ENCODE results near the gene PIK3R1. TPM values are rescaled to one million over a fixed set of nuclear protein-coding genes. Genes with fewer than 3 reads are reported as not detected.

The PIK3R1 gene
- total RNA-seq, 1 donor: 73.8 TPM

DNA sequence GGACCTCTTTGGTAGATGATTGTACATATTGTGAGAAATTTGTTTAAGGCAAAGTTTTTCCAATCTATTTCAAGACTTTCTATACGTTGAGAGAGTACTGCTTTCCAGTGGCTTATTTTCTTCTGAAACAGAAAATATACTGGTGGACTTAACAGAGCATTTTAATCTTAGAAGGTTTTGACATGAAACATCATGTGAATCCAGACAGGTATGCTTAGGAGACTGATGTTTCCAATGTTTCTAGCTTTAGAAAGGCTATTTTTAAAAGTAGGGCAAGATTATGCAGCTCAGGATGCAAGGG lies 71.0 kb downstream of the PIK3R1 start:
- no peak overlapping the region for H3K4me3 ChIP-seq (ENCODE audit: low read depth, low read length)
- TF ChIP-seq, protein P1, sequence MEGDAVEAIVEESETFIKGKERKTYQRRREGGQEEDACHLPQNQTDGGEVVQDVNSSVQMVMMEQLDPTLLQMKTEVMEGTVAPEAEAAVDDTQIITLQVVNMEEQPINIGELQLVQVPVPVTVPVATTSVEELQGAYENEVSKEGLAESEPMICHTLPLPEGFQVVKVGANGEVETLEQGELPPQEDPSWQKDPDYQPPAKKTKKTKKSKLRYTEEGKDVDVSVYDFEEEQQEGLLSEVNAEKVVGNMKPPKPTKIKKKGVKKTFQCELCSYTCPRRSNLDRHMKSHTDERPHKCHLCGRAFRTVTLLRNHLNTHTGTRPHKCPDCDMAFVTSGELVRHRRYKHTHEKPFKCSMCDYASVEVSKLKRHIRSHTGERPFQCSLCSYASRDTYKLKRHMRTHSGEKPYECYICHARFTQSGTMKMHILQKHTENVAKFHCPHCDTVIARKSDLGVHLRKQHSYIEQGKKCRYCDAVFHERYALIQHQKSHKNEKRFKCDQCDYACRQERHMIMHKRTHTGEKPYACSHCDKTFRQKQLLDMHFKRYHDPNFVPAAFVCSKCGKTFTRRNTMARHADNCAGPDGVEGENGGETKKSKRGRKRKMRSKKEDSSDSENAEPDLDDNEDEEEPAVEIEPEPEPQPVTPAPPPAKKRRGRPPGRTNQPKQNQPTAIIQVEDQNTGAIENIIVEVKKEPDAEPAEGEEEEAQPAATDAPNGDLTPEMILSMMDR (IDR thresholded peaks at IDR 0.05; ENCODE audit: insufficient read depth, low read depth, low read length): no peak
- DNase-seq (ENCODE audit: low read depth): no peak

DNA sequence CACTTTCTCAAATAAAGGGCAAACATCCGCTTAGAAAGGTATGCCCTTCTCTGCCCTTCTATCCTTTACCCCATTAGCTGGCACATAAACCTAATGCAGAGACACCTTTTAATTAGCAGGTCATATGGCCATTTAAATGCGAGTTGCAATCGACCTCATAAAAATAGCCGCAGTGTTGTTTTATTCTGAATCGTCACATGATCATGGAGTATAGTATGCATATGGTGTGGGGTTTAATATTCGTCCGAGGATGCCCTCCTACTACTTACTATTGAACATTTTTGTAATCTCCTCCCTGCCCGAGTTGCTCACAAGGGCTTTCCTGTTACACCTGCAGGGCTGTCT lies 72.0 kb downstream of the PIK3R1 start:
- TF ChIP-seq, protein P1 (IDR thresholded peaks at IDR 0.05; ENCODE audit: insufficient read depth, low read depth, low read length): no peak
- DNase-seq (ENCODE audit: low read depth): no peak
- H3K4me3 ChIP-seq (ENCODE audit: low read depth, low read length): peak overlapping the region; percentile 62

DNA sequence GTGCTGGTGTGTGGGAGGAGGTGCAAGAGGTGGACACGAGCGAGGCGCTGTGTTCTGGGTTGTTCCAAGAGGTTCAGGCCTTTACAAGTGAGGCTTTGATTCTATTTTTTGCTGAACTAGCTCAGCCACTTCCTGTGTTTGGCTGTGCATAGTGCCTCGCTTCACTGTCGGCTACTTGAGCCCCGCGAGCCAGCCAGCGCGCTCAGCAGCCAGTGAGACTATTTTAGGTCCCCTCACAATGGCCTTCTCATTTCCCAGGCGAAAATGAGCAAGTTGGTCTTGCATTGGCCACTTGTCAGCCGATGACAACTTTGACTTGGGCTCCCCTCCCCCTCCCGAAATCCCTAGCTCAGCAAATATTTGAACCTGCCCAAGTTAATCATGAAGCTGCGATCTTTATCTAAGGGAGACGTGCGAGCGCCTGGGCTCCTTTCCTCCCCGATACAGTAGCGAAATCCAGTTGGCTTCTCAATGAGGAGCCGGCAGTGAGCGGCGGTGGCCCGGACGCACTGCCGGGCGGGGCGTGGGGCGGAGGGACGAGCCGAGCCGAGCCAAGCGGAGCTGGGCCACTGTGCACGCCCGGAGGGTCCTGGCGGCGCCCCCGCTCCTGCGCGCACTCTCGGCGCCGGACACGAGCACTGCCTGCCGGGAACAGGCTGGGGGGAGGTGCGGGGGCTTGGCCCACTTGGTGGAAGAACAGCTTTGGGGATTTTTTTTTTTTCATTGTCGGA lies 72.6 kb downstream of the PIK3R1 start:
- TF ChIP-seq, protein P1 (IDR thresholded peaks at IDR 0.05; ENCODE audit: insufficient read depth, low read depth, low read length): no peak
- H3K4me3 ChIP-seq (ENCODE audit: low read depth, low read length): peak overlapping the region; percentile 62
- DNase-seq (ENCODE audit: low read depth): peak; percentile 61

DNA sequence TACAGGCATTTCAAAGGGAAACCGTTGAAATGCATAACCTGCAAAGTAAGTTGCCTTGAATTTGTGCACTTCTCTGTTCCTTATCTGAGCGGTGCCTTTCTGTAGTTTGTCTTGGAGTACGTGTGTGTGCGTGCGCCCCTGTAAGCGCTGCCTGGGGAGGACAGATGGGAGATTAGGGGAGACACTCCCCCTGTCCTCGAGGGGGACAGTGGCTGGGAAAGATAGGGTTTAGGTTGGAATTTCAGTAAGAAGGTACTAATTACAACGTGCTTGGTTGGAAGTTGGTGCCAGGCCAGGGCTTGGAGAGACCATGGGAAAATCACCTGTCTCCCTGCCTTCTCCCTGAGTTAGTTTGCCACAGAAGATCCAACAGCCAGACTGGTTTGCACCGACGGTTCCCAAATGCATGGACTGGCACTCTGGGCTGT lies 73.2 kb downstream of the PIK3R1 start:
- no peak for DNase-seq (ENCODE audit: low read depth)

GRCh38 chr5:68289498-68289897 lies 73.9 kb downstream of the PIK3R1 start:
- TF ChIP-seq, protein P1 (IDR thresholded peaks at IDR 0.05; ENCODE audit: insufficient read depth, low read depth, low read length): no peak
- H3K4me3 ChIP-seq (ENCODE audit: low read depth, low read length): peak overlapping the region; percentile 62
- DNase-seq (ENCODE audit: low read depth): peak; percentile 21

More for the DNA sequence above, 73.2 kb downstream of the PIK3R1 start:
- TF ChIP-seq, protein P1 (IDR thresholded peaks at IDR 0.05; ENCODE audit: insufficient read depth, low read depth, low read length): no peak
- peak overlapping the region; percentile 62 for H3K4me3 ChIP-seq (ENCODE audit: low read depth, low read length)

DNA sequence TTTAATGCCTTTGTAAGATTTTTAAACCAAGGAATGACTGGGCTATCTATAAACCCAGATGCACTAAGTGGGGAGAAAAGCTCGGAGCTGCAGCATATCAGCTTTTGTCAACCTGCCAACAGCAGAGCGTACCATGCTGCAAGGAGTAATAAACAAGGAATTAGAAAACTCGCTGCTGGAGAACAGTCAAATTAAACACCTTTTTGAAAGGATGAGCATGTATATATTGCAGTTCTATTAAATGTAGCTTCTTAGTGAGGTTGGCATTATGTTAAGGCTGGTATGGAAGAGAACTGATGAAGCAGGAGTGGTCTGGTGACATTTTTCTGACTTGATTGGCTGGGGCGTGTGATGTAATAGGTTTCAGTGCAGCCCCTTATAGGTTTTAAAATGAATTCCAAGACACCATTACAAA lies 74.7 kb downstream of the PIK3R1 start:
- peak; percentile 84 for DNase-seq (ENCODE audit: low read depth)
- TF ChIP-seq, protein P1 (IDR thresholded peaks at IDR 0.05; ENCODE audit: insufficient read depth, low read depth, low read length): no peak
- H3K4me3 ChIP-seq (ENCODE audit: low read depth, low read length): peak overlapping the region; percentile 62

- TF ChIP-seq, protein P1 (IDR thresholded peaks at IDR 0.05; ENCODE audit: insufficient read depth, low read depth, low read length): no peak
- DNase-seq (ENCODE audit: low read depth): no peak
- H3K4me3 ChIP-seq (ENCODE audit: low read depth, low read length): peak overlapping the region; percentile 62
Measured at GRCh38 chr5:68290847-68291246, 75.3 kb downstream of the PIK3R1 start.
